ENCODE results near the gene ADD2.

ADD2 gene

GRCh38 chr2:70685771-70686171 is 82.2 kb downstream of the ADD2 start:
- TF ChIP-seq CTCF (conservative IDR thresholded peaks at IDR 0.05; ENCODE audit: low read depth, low read length), result no peak
- no peak overlapping the region for H3K4me3 ChIP-seq (ENCODE audit: low read depth, low read length)
- DNase-seq (ENCODE audit: low read depth), result no peak

- DNase-seq (ENCODE audit: low read depth), result no peak
- H3K4me3 ChIP-seq (ENCODE audit: low read depth, low read length), result no peak overlapping the region
- no peak for TF ChIP-seq CTCF (conservative IDR thresholded peaks at IDR 0.05; ENCODE audit: low read depth, low read length)
These were observed 83.0 kb downstream of the ADD2 start for GRCh38 chr2:70684846-70685622.

DNA sequence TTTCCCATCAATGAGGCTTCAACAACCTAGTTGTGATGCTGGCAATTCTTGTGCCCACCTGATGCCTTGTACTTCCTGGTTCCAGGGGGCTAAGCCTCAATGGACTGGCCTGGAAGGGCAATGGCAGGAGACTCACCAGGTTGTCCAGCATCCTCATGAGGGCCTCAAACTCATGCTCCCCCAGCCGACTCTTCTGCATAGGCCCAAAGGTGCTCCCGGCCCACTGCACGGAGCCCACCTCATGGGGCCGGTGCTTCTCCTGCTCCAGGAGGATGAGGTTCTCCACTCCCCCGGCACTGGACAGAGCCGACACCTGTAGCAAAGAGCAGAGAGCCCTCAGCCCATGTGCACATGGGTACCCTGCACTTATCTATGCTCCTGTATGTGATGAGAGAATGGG is 84.5 kb downstream of the ADD2 start:
- TF ChIP-seq CTCF (conservative IDR thresholded peaks at IDR 0.05; ENCODE audit: low read depth, low read length), result no peak
- DNase-seq (ENCODE audit: low read depth), result no peak
- no peak overlapping the region for H3K4me3 ChIP-seq (ENCODE audit: low read depth, low read length)

GRCh38 chr2:70680735-70681134 is 87.3 kb downstream of the ADD2 start:
- no peak for DNase-seq (ENCODE audit: low read depth)

DNA sequence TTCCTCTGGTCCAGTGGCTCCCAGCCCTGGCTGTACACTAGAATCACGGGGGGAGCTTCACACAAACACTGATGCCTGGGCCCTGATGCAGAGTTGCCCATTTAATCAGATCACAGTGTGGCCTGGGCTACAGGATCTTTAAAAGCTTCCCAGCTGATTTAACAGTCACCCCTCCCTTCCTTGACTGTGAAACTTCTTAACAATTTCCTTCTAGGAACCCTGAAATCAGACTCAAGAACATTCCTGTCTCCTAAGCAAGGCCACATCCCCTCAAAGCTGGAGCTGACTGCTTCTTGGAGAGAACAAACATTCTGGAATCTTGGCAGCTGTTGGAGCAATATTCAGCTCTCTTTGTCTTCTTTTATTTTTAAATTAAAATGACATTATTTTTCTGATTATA is 88.7 kb downstream of the ADD2 start:
- TF ChIP-seq CTCF (conservative IDR thresholded peaks at IDR 0.05; ENCODE audit: low read depth, low read length), result no peak
- peak; percentile 2 for DNase-seq (ENCODE audit: low read depth)
- no peak overlapping the region for H3K4me3 ChIP-seq (ENCODE audit: low read depth, low read length)

More at GRCh38 chr2:70680735-70681134, 87.3 kb downstream of the ADD2 start:
- TF ChIP-seq CTCF (conservative IDR thresholded peaks at IDR 0.05; ENCODE audit: low read depth, low read length), result no peak
- no peak overlapping the region for H3K4me3 ChIP-seq (ENCODE audit: low read depth, low read length)

GRCh38 chr2:70678576-70679143 is 89.3 kb downstream of the ADD2 start:
- TF ChIP-seq CTCF (conservative IDR thresholded peaks at IDR 0.05; ENCODE audit: low read depth, low read length), result no peak
- no peak overlapping the region for H3K4me3 ChIP-seq (ENCODE audit: low read depth, low read length)
- DNase-seq (ENCODE audit: low read depth), result no peak

Measured in choroid plexus epithelial cell (primary cell).